ENCODE results near the gene COQ2. TPM values are rescaled to one million over a fixed set of nuclear protein-coding genes. Genes with fewer than 3 reads are reported as not detected.
"Not testable (repeated sequence)": the region's sequence is repeated elsewhere in the genome, so short reads cannot be mapped to it uniquely, and the experiment has no call there.

The COQ2 gene
- total and polyA plus RNA-seq, 5 donors from 2014 or later, result 3.9 to 8.8 (median 7.9) TPM

DNA sequence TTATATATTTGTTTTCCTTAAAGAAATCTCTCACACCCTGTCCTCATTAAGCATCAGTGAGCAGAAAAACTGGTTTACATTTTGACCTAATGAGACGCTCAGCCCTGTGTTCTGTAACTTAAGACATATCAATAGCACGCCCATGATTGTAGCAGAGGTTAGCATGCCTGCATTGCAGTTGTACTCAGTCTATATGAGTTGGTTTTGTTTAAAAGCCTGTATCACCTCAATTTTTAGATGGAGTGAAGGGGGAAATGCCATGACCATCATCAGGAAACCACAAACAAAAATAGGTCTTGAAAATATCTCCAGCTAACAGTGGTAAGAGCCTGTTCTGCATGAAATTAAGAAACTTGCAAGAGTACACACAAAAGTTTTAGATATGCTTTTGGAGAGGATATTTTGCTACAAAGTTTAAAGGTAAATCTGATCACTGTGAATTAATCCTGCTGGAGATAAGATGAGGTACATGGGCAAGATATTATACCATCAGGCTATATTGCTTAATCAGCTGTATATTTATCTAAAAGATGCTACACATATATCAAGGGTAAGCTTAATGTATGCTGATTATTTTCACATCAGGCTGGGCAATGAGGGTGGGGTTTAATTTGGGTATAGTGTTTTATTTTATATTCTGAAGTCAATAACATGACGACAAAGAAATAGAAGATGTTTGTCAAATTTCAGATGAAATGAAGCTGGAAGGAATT lies 13.1 kb upstream of the COQ2 start:
- H3K4me3 Mint-ChIP-seq, result peak overlapping the region in 1 of 4 donors; percentile 28
- Histone ChIP-seq H3K27ac (ENCODE audit: insufficient read depth, low read length, poor library complexity, severe bottlenecking) (no peak overlapping the region), H3K4me3 (ENCODE audit: low read depth, low read length) (peak overlapping the region; percentile 1), H3K4me1 (ENCODE audit: control insufficient read depth, insufficient read depth, low read length, poor library complexity, severe bottlenecking) (no peaks in the 10 kb centered on the region), H3K36me3 (ENCODE audit: control insufficient read depth, insufficient read depth, low read length) (peaks cover 37% of the 10 kb centered on the region), H3K9me3 (ENCODE audit: control insufficient read depth in 2 of 2, low read length in 2 of 2) (no peaks in the 10 kb centered on the region), H3K27me3 (ENCODE audit: control insufficient read depth, insufficient read depth, low read length) (no peaks in the 10 kb centered on the region)
- no peaks in the 10 kb centered on the region for H3K27me3 Mint-ChIP-seq
- H3K27ac Mint-ChIP-seq, result peak overlapping the region in 2 of 3 donors; percentile 5 to 15
- DNase-seq, result no peak
- H3K4me1 Mint-ChIP-seq, result peaks cover 9 to 19% (median 14%) of the 10 kb centered on the region in 4 donors
- H3K36me3 Mint-ChIP-seq, result peaks cover 30% of the 10 kb centered on the region
- peak; percentile 34 to 37 for ATAC-seq (ENCODE audit: low read depth in 2 of 2)
- H3K9me3 Mint-ChIP-seq, result no peaks in the 10 kb centered on the region

DNA sequence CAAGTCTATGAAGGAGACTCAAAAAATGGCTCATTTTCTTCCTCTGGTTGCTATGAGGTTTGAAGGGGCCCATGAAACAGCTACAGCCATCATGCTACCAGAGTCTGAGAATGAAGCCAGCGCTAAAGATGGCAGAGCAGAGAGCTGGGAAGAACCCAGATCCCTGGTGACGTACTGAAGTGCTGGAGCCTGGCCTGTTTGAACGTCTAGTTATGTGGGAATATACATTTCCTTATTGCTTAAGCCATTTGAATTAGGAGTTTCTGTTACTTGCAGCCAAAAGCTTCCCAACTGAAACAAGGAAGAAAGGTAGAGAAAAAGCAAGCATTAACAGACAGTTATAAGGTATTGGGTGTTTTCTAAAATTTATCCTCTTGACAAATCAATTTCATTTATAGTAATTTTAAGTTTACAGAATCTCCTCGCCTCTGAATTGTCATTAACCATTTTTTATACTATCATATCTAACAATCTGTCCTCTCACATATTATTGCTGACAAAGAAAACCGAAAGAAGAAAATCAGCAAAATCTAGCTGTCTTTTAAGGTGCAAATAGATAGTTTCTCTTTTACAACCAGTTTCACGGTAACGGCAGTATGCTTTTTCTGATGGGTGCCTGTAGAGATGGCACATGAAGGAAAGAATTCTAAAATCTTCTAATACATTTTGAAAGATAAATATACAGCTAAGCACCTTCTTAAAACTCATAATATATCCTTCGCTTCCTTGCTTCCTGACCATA lies 8.9 kb upstream of the COQ2 start:
- Histone ChIP-seq H3K4me1 (ENCODE audit: control insufficient read depth, insufficient read depth, low read length, poor library complexity, severe bottlenecking) (no peaks in the 10 kb centered on the region), H3K9me3 (ENCODE audit: control insufficient read depth in 2 of 2, low read length in 2 of 2) (no peaks in the 10 kb centered on the region), H3K4me3 (ENCODE audit: low read depth, low read length) (peak overlapping the region; percentile 37), H3K27ac (ENCODE audit: insufficient read depth, low read length, poor library complexity, severe bottlenecking) (no peak overlapping the region), H3K36me3 (ENCODE audit: control insufficient read depth, insufficient read depth, low read length) (peaks cover 10% of the 10 kb centered on the region), H3K27me3 (ENCODE audit: control insufficient read depth, insufficient read depth, low read length) (no peaks in the 10 kb centered on the region)
- H3K9me3 Mint-ChIP-seq, result peaks cover 0 to 5% (median 0%) of the 10 kb centered on the region in 7 donors
- no peaks in the 10 kb centered on the region for H3K27me3 Mint-ChIP-seq
- peak overlapping the region in 3 of 4 donors; percentile 1 to 53 (median 13) for H3K4me3 Mint-ChIP-seq
- DNase-seq (no peak), ATAC-seq (ENCODE audit: low read depth in 2 of 2) (no peak)
- H3K36me3 Mint-ChIP-seq, result peaks cover 22% of the 10 kb centered on the region
- peak overlapping the region in 1 of 3 donors; percentile 75 for H3K27ac Mint-ChIP-seq
- H3K4me1 Mint-ChIP-seq, result peaks cover 12 to 19% (median 14%) of the 10 kb centered on the region in 4 donors

DNA sequence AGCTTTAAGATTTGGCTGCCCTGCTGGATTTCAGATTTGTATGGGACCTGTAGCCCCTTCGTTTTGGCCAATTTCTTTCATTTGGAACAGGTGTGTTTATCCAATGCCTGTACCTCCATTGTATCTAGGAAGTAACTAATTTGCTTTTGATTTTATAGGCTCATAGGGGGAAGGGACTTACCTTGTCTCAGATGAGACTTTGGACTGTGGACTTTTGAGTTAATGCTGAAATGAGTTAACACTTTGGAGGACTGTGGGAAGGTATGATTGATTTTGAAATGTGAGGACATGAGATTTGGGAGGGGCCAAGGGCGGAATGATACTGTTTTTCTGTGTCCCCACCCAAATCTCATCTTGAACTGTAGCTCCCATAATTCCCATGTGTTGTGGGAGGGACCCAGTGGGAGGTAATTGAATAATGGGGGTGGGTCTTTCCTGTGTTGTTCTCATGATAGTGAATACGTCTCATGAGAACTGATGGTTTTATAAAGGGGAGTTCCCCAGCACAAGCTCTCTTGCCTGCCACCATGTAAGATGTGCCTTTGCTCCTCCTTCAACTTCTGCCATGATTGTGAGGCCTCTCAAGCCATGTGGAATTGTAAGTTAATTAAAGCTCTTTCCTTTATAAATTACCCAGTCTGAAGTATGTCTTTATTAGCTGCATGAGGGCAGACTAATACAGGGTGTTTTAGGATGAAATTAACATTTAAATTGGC lies 5.6 kb upstream of the COQ2 start:
- peaks cover 4 to 16% (median 5%) of the 10 kb centered on the region in 4 donors for H3K4me1 Mint-ChIP-seq
- peak overlapping the region in 1 of 3 donors; percentile 51 for H3K27ac Mint-ChIP-seq
- H3K36me3 ChIP-seq (ENCODE audit: control insufficient read depth, insufficient read depth, low read length); DNase-seq; H3K27me3 Mint-ChIP-seq; ATAC-seq (ENCODE audit: low read depth in 2 of 2); H3K9me3 ChIP-seq (ENCODE audit: control insufficient read depth in 2 of 2, low read length in 2 of 2); H3K4me1 ChIP-seq (ENCODE audit: control insufficient read depth, insufficient read depth, low read length, poor library complexity, severe bottlenecking); H3K4me3 Mint-ChIP-seq; H3K4me3 ChIP-seq (ENCODE audit: low read depth, low read length); H3K27me3 ChIP-seq (ENCODE audit: control insufficient read depth, insufficient read depth, low read length); H3K9me3 Mint-ChIP-seq; H3K27ac ChIP-seq (ENCODE audit: insufficient read depth, low read length, poor library complexity, severe bottlenecking); H3K36me3 Mint-ChIP-seq: not testable (repeated sequence)

DNA sequence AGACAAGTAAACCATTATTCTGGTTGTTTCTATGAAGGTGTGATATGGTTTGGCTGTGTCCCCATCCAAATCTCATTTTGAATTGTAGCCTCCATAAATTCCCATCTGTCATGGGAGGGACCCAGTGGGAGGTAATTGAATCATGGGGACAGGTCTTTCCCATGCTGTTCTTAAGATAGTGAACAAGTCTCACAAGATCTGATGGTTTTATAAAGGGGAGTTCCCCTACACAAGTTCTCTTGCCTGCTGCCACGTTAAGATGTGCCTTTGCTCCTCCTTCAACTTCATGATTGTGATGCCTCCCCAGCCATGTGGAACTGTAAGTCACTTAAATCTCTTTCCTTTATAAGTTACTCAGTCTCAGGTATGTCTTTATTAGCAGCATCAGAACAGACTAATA lies 3.8 kb upstream of the COQ2 start:
- not testable (repeated sequence) for ATAC-seq (ENCODE audit: low read depth in 2 of 2); H3K27ac Mint-ChIP-seq; H3K4me3 Mint-ChIP-seq; H3K4me3 ChIP-seq (ENCODE audit: low read depth, low read length); H3K9me3 ChIP-seq (ENCODE audit: control insufficient read depth in 2 of 2, low read length in 2 of 2); H3K9me3 Mint-ChIP-seq; H3K27me3 Mint-ChIP-seq; DNase-seq; H3K27ac ChIP-seq (ENCODE audit: insufficient read depth, low read length, poor library complexity, severe bottlenecking); H3K36me3 ChIP-seq (ENCODE audit: control insufficient read depth, insufficient read depth, low read length); H3K36me3 Mint-ChIP-seq; H3K27me3 ChIP-seq (ENCODE audit: control insufficient read depth, insufficient read depth, low read length)
- H3K4me1 Mint-ChIP-seq, result peaks cover 7 to 25% (median 14%) of the 10 kb centered on the region in 4 donors
- H3K4me1 ChIP-seq (ENCODE audit: control insufficient read depth, insufficient read depth, low read length, poor library complexity, severe bottlenecking), result peaks cover 17% of the 10 kb centered on the region

DNA sequence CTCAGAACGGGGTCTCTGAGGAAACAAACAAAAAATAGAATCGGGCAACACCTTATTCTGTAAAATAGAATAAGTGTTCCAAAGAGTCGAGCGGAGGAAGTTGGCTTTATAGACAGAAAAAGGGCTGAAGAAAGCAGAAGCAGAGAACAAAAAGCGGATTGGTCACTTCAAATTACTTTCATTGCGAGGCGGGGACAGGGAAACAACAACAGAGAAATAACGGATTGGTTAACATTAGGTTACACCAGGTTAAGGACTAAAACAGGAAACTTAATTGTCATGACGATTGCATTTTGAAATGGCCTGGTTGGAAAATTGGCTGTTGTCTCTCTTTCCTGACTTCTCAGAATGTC lies 433 bp upstream of the COQ2 start:
- peaks cover 25% of the 10 kb centered on the region for H3K4me1 ChIP-seq (ENCODE audit: control insufficient read depth, insufficient read depth, low read length, poor library complexity, severe bottlenecking)
- DNase-seq (peak in 2 of 3 donors; percentile 5 to 70), ATAC-seq (ENCODE audit: low read depth in 2 of 2) (no peak)
- Mint-ChIP-seq H3K4me1 (peaks cover 17 to 49% (median 34%) of the 10 kb centered on the region in 4 donors), H3K4me3 (peak overlapping the region; percentile 86 to 98 (median 98)), H3K27ac (peak overlapping the region; percentile 81 to 98 (median 97)), H3K9me3 (peaks cover 0 to 2% (median 0%) of the 10 kb centered on the region in 7 donors), H3K36me3 (peaks cover 4% of the 10 kb centered on the region), H3K27me3 (peaks cover 28% of the 10 kb centered on the region)
- H3K9me3 ChIP-seq (ENCODE audit: control insufficient read depth in 2 of 2, low read length in 2 of 2), result no peaks in the 10 kb centered on the region
- no peaks in the 10 kb centered on the region for H3K36me3 ChIP-seq (ENCODE audit: control insufficient read depth, insufficient read depth, low read length)
- H3K27ac ChIP-seq (ENCODE audit: insufficient read depth, low read length, poor library complexity, severe bottlenecking), result peak overlapping the region; percentile 77
- H3K4me3 ChIP-seq (ENCODE audit: low read depth, low read length), result peak overlapping the region; percentile 98
- H3K27me3 ChIP-seq (ENCODE audit: control insufficient read depth, insufficient read depth, low read length), result peaks cover 4% of the 10 kb centered on the region

DNA sequence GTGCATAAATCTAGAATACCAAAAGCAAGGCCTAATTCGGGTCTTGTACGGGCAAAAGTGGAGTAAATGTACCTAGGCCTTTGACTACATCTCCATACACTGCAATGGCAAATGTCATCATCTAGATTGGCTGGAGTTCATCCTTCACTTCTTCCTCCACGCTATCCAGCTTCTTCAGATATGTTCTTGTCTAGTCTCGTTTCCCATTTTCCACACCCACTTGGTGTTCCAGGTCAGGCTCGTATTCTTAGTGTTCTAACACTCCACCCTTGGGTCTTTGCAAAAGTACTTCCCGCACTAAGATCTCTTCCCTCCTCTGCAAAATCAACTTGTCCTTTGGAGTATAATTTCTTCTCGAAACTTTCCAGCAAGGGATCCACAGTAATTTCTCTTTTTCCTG lies 1.4 kb downstream of the COQ2 start:
- Histone ChIP-seq H3K27ac (ENCODE audit: insufficient read depth, low read length, poor library complexity, severe bottlenecking) (no peak overlapping the region), H3K27me3 (ENCODE audit: control insufficient read depth, insufficient read depth, low read length) (peaks cover 4% of the 10 kb centered on the region), H3K36me3 (ENCODE audit: control insufficient read depth, insufficient read depth, low read length) (no peaks in the 10 kb centered on the region), H3K4me3 (ENCODE audit: low read depth, low read length) (peak overlapping the region; percentile 77), H3K9me3 (ENCODE audit: control insufficient read depth in 2 of 2, low read length in 2 of 2) (no peaks in the 10 kb centered on the region), H3K4me1 (ENCODE audit: control insufficient read depth, insufficient read depth, low read length, poor library complexity, severe bottlenecking) (peaks cover 25% of the 10 kb centered on the region)
- peaks cover 28% of the 10 kb centered on the region for H3K27me3 Mint-ChIP-seq
- H3K36me3 Mint-ChIP-seq, result peaks cover 9% of the 10 kb centered on the region
- peak overlapping the region; percentile 86 to 95 (median 88) for H3K4me3 Mint-ChIP-seq
- no peak for DNase-seq
- ATAC-seq (ENCODE audit: low read depth in 2 of 2), result no peak
- peak overlapping the region; percentile 23 to 97 (median 91) for H3K27ac Mint-ChIP-seq
- peaks cover 0 to 2% (median 0%) of the 10 kb centered on the region in 7 donors for H3K9me3 Mint-ChIP-seq
- peaks cover 17 to 49% (median 35%) of the 10 kb centered on the region in 4 donors for H3K4me1 Mint-ChIP-seq

DNA sequence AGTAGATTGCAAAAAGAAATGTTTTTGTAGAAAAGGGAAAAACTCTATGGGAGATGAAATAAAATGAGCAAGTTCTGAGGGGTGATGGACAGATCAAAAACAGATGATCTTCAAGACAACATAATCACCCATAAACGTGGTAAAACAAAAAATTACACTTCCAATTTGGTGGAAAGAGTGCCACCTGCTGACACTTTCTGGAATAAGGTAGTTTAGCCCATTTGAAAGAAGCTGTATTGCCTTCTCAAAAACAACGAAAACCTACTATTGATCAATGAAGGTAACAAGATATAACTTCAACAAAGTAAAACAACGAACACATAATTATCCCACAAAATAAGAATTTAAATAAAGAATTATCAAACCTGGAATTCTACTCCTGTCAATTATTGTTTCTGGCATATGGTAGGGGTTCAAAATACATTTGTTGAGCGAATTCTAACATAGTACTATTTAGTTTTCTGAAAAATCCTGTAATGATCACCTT lies 2.5 kb downstream of the COQ2 start:
- DNase-seq, result peak; percentile 42 to 86 (median 74)
- Histone ChIP-seq H3K27me3 (ENCODE audit: control insufficient read depth, insufficient read depth, low read length) (peaks cover 4% of the 10 kb centered on the region), H3K36me3 (ENCODE audit: control insufficient read depth, insufficient read depth, low read length) (no peaks in the 10 kb centered on the region), H3K9me3 (ENCODE audit: control insufficient read depth in 2 of 2, low read length in 2 of 2) (no peaks in the 10 kb centered on the region), H3K4me3 (ENCODE audit: low read depth, low read length) (peak overlapping the region; percentile 5), H3K4me1 (ENCODE audit: control insufficient read depth, insufficient read depth, low read length, poor library complexity, severe bottlenecking) (peaks cover 25% of the 10 kb centered on the region), H3K27ac (ENCODE audit: insufficient read depth, low read length, poor library complexity, severe bottlenecking) (no peak overlapping the region)
- peaks cover 28% of the 10 kb centered on the region for H3K27me3 Mint-ChIP-seq
- peak overlapping the region in 3 of 4 donors; percentile 17 to 86 (median 80) for H3K4me3 Mint-ChIP-seq
- H3K9me3 Mint-ChIP-seq, result peaks cover 0 to 2% (median 0%) of the 10 kb centered on the region in 7 donors
- H3K36me3 Mint-ChIP-seq, result peaks cover 13% of the 10 kb centered on the region
- H3K27ac Mint-ChIP-seq, result peak overlapping the region; percentile 15 to 78 (median 76)
- peaks cover 17 to 52% (median 39%) of the 10 kb centered on the region in 4 donors for H3K4me1 Mint-ChIP-seq
- ATAC-seq (ENCODE audit: low read depth in 2 of 2), result no peak
